ENCODE results near the gene BICC1.
A peak's percentile ranks its signal among the peaks of the same experiment; 100 is the strongest.

Gene BICC1

GRCh38 chr10:58752665-58753064 lies 240.0 kb downstream of the BICC1 start:
- TF ChIP-seq CTCF (IDR thresholded peaks at IDR 0.05; ENCODE audit: low read depth, low read length), result no peak
- no peak for DNase-seq (ENCODE audit: low read depth, low spot score)
- in situ Hi-C loops (cut with HindIII; ENCODE audit: low sequenced_read_pairs), result no loop called here
- no peak overlapping the region for H3K4me3 ChIP-seq (ENCODE audit: low read depth, low read length)

GRCh38 chr10:58753425-58753824 lies 240.8 kb downstream of the BICC1 start:
- in situ Hi-C loops (cut with HindIII; ENCODE audit: low sequenced_read_pairs), result no loop called here
- no peak for DNase-seq (ENCODE audit: low read depth, low spot score)
- TF ChIP-seq CTCF (IDR thresholded peaks at IDR 0.05; ENCODE audit: low read depth, low read length), result no peak
- no peak overlapping the region for H3K4me3 ChIP-seq (ENCODE audit: low read depth, low read length)

- DNase-seq (ENCODE audit: low read depth, low spot score), result peak; percentile 59
- in situ Hi-C loops (cut with HindIII; ENCODE audit: low sequenced_read_pairs), result no loop called here
- TF ChIP-seq CTCF (IDR thresholded peaks at IDR 0.05; ENCODE audit: low read depth, low read length), result no peak
- no peak overlapping the region for H3K4me3 ChIP-seq (ENCODE audit: low read depth, low read length)
Observed at GRCh38 chr10:58754469-58755339, 242.0 kb downstream of the BICC1 start.

GRCh38 chr10:58755340-58755610 lies 242.6 kb downstream of the BICC1 start:
- H3K4me3 ChIP-seq (ENCODE audit: low read depth, low read length), result no peak overlapping the region
- in situ Hi-C loops (cut with HindIII; ENCODE audit: low sequenced_read_pairs), result no loop called here
- no peak for DNase-seq (ENCODE audit: low read depth, low spot score)
- no peak for TF ChIP-seq CTCF (IDR thresholded peaks at IDR 0.05; ENCODE audit: low read depth, low read length)

GRCh38 chr10:58755677-58756076 lies 243.0 kb downstream of the BICC1 start:
- TF ChIP-seq CTCF (IDR thresholded peaks at IDR 0.05; ENCODE audit: low read depth, low read length), result no peak
- DNase-seq (ENCODE audit: low read depth, low spot score), result peak; percentile 67
- in situ Hi-C loops (cut with HindIII; ENCODE audit: low sequenced_read_pairs), result no loop called here
- H3K4me3 ChIP-seq (ENCODE audit: low read depth, low read length), result peak overlapping the region; percentile 19

GRCh38 chr10:58756130-58756719 lies 243.6 kb downstream of the BICC1 start:
- DNase-seq (ENCODE audit: low read depth, low spot score), result peak; percentile 66
- in situ Hi-C loops (cut with HindIII; ENCODE audit: low sequenced_read_pairs), result no loop called here
- H3K4me3 ChIP-seq (ENCODE audit: low read depth, low read length), result peak overlapping the region; percentile 19
- no peak for TF ChIP-seq CTCF (IDR thresholded peaks at IDR 0.05; ENCODE audit: low read depth, low read length)

Data from astrocyte of the spinal cord (primary cell).